GM19324 (cell line): ENCODE measurements around the gene CLOCK.

ENCODE experiments used
- ATAC-seq: cut with Tn5 transposase; IDR thresholded peaks from one replicate; pipeline ENCODE4 v1.9.1; 2021; ENCODE audit warnings: mild to moderate bottlenecking, moderate library complexity; ENCODE audit not compliant: unreplicated experiment, low FRiP score

Gene CLOCK

GRCh38 chr4:55498051-55498450, 48.7 kb downstream of the CLOCK start:
- ATAC-seq: no peak

GRCh38 chr4:55491486-55491885, 55.2 kb downstream of the CLOCK start:
- ATAC-seq: no peak

GRCh38 chr4:55488716-55489115, 58.0 kb downstream of the CLOCK start:
- no peak for ATAC-seq

- no peak for ATAC-seq
Measured at GRCh38 chr4:55485821-55486220, 60.9 kb downstream of the CLOCK start.

GRCh38 chr4:55483315-55483714, 63.4 kb downstream of the CLOCK start:
- no peak for ATAC-seq

GRCh38 chr4:55475394-55476243, 71.1 kb downstream of the CLOCK start:
- no peak for ATAC-seq

- no peak for ATAC-seq
Measured at GRCh38 chr4:55469979-55470378, 76.7 kb downstream of the CLOCK start.

- ATAC-seq: no peak
Measured at GRCh38 chr4:55468724-55469123, 78.0 kb downstream of the CLOCK start.

- ATAC-seq: no peak
Measured at GRCh38 chr4:55466001-55466400, 80.7 kb downstream of the CLOCK start.

- no peak for ATAC-seq
Measured at GRCh38 chr4:55458611-55459010, 88.1 kb downstream of the CLOCK start.

GRCh38 chr4:55458164-55458563, 88.5 kb downstream of the CLOCK start:
- no peak for ATAC-seq

GRCh38 chr4:55450566-55450965, 96.1 kb downstream of the CLOCK start:
- ATAC-seq: no peak

- ATAC-seq: no peak
Measured at GRCh38 chr4:55447831-55448230, 98.9 kb downstream of the CLOCK start.

- ATAC-seq: no peak
Measured at GRCh38 chr4:55447108-55447708, 99.5 kb downstream of the CLOCK start.

- no peak for ATAC-seq
Measured at GRCh38 chr4:55446578-55446922, 100.2 kb downstream of the CLOCK start.

GRCh38 chr4:55445921-55446577, 100.7 kb downstream of the CLOCK start:
- no peak for ATAC-seq

- no peak for ATAC-seq
Measured at GRCh38 chr4:55444827-55445226, 101.9 kb downstream of the CLOCK start.

- ATAC-seq: no peak
Measured at GRCh38 chr4:55442541-55442940, 104.2 kb downstream of the CLOCK start.

- ATAC-seq: no peak
Measured at GRCh38 chr4:55440786-55441185, 105.9 kb downstream of the CLOCK start.

GRCh38 chr4:55439023-55439422, 107.7 kb downstream of the CLOCK start:
- no peak for ATAC-seq

- no peak for ATAC-seq
Measured at GRCh38 chr4:55438314-55438713, 108.4 kb downstream of the CLOCK start.

GRCh38 chr4:55437823-55438222, 108.9 kb downstream of the CLOCK start:
- ATAC-seq: no peak
